DMS114 treated with DMSO at 0.1 percent for 48 hours (cell line): ENCODE data around the gene SPDYE8.
"Not testable (repeated sequence)": the region's sequence is repeated elsewhere in the genome, so short reads cannot be mapped to it uniquely, and the experiment has no call there.

Source experiments
- DNase-seq: peaks from one replicate; lab custom pipeline; 2025; ENCODE audit not compliant: unreplicated experiment; lab: John Stamatoyannopoulos, UW

SPDYE8 gene

GRCh38 chr7:73029666-73030065, at the start of gene SPDYE8:
Gene SPDYE8 (minus strand): TSS chr7:73029766. CDS start chr7:73027966, 1,800 bp downstream.
- not testable (repeated sequence) for DNase-seq

GRCh38 chr7:73057811-73058210, 28.2 kb upstream of the SPDYE8 start, which contains the start of gene SPDYE11:
Gene SPDYE11 (minus strand): TSS chr7:73057911. CDS start chr7:73056111, 1,800 bp downstream.
- DNase-seq = not testable (repeated sequence)

- not testable (repeated sequence) for DNase-seq
Observed at GRCh38 chr7:73006491-73006890, 23.1 kb downstream of the SPDYE8 start.

GRCh38 chr7:73005693-73006447, 23.7 kb downstream of the SPDYE8 start:
- not testable (repeated sequence) for DNase-seq

GRCh38 chr7:73005356-73005692, 24.2 kb downstream of the SPDYE8 start:
- not testable (repeated sequence) for DNase-seq

GRCh38 chr7:72997887-72998468, 31.6 kb downstream of the SPDYE8 start:
- not testable (repeated sequence) for DNase-seq

- DNase-seq = not testable (repeated sequence)
Observed at GRCh38 chr7:72997447-72997846, 32.1 kb downstream of the SPDYE8 start.

- DNase-seq = not testable (repeated sequence)
Observed at GRCh38 chr7:72995484-72995883, 34.1 kb downstream of the SPDYE8 start.

GRCh38 chr7:72990146-72990913, 39.2 kb downstream of the SPDYE8 start:
- DNase-seq = not testable (repeated sequence)

GRCh38 chr7:72982084-72982483, 47.5 kb downstream of the SPDYE8 start:
- DNase-seq = not testable (repeated sequence)

GRCh38 chr7:72980382-72980781, 49.2 kb downstream of the SPDYE8 start:
- not testable (repeated sequence) for DNase-seq

GRCh38 chr7:72976434-72976833, 53.1 kb downstream of the SPDYE8 start:
- not testable (repeated sequence) for DNase-seq

- DNase-seq = not testable (repeated sequence)
Observed at GRCh38 chr7:72975656-72976286, 53.8 kb downstream of the SPDYE8 start.

GRCh38 chr7:72974781-72975180, 54.8 kb downstream of the SPDYE8 start:
- DNase-seq = not testable (repeated sequence)

GRCh38 chr7:72971505-72971904, 58.1 kb downstream of the SPDYE8 start:
- not testable (repeated sequence) for DNase-seq
